Stimulated activated CD8-positive, alpha-beta memory T cell treated with anti-CD3 and anti-CD28 coated beads, Interleukin-4, amount 100 ng/mL, for 4 hours (primary cell): Measurements from ENCODE around the gene ZNRF1.
"Not testable (repeated sequence)": the region's sequence is repeated elsewhere in the genome, so short reads cannot be mapped to it uniquely, and the experiment has no call there.

ENCODE experiments used
- DNase-seq, 2 donors: peaks; one replicate each; pipeline ENCODE4 v3.0.0-alpha.2; 2020; ENCODE audit warnings: low read depth in 2 of 2, low spot score in 1 of 2

Gene ZNRF1

DNA sequence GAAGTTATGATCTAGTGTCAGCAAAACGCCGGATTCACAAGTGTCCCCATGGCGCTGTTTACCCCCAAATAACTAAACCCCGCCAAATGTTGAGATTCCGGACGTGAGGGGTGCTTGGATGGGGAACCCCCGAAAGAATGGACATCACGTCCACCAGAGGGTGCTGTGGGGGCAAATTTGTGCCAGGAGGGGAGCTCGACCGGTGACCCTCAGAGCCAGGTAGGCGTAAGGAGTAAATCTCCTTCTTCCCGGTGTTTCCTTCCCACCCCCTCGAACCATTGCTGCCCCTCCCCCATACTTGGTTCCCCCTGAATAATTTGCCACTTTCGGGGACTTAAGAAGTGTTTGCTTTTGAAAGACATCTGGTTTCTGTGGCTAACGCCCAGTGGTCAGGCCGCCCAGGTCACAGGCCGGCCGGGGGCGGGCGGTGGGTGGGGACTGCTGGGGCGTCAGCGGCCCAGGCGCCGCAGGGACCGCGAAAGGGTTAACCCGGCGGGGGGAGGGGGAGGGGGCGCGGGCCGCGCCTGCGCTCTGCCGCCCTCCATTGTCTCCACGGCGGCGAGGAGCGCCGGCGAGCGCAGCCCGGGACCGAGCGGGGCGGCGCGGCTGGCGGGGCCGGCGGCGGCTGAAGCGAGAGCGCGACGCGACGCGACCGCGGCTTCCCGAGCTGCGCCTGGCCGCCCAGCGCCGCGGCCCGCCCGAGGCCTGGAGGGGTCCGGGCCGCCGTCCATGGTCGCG is at the start of gene ZNRF1:
Gene ZNRF1, plus strand, starts transcription at position 544 of the 738 bp plus-strand sequence. CDS start 648 bp downstream, outside the sequence.
- DNase-seq: peak; percentile 54 to 64

DNA sequence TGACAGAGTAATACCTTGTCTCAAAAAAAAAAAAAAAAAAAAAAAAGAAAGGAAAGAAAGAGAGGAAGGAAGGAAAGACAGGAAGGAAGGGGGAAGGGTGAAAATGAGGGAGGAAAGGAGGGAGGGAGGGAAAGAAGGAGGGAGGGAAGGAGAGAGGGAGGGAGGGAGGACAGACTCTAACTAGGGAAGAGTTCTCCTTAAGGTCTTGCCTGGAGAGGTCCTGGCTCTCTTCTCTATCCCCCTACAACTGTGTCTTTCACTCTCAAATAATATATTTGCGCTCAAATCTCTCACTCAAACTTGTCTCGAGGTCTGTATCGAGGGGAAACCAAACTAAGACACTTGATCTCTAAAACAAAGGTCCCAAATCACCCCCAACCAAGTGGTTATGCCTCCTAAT is 49.5 kb upstream of the ZNRF1 start:
- DNase-seq: no peak

DNA sequence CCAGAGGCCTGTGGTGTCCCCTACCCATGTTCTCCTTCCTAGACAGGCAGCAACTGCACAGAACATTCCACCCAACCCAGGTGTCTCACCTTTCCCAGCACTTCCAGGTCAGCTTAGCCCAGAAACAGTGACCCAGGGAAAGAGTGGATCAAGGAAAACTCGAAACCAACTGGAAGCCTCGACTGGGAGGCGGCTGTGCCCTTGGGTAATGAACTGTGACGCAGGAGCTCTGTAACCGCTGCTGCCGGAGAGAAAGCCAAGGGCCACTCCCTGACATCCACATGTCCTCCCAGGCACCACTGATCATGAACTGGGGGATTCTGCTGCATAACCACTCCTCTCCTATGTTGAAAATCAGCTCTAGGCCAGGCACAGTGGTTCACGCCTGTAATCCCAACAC is 48.3 kb upstream of the ZNRF1 start:
- DNase-seq: no peak

DNA sequence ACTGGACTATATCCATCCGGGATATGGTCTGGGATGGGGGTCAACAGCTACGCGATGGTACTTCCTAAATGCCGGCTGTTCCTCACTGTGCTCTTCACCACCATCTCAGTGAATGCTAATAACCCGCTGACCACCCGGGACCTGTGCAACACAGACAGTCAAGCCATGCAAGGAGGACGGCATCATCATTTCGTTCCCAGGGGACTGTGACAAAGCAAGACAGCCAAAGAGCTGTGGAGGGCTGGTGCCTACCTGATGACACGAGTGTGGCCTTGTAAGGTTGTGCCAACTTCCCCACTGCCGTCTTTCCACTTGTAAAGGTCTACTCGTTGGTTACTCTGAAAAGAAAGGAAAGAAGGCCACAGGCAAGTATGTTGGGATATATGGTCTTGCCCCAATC is 47.6 kb upstream of the ZNRF1 start:
- DNase-seq: no peak

DNA sequence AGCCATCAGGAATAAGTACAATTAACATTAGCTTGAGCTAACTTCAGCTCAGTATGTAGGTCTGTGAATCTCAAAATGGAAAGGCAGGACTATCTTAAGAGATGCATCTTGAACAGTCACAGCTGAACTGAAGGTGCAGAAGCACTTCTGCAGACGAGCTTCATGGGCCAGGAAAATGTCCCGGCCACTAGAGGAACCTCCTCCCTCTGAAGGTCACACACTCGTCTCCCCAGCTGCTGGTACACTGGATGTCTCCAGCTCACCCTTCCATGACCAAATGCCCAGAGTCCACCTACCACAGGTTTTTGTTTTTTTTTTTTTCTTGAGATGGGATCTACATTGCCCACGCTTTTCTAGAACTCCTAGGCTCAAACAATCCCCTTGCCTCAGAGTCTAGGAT is 47.1 kb upstream of the ZNRF1 start:
- DNase-seq: no peak

DNA sequence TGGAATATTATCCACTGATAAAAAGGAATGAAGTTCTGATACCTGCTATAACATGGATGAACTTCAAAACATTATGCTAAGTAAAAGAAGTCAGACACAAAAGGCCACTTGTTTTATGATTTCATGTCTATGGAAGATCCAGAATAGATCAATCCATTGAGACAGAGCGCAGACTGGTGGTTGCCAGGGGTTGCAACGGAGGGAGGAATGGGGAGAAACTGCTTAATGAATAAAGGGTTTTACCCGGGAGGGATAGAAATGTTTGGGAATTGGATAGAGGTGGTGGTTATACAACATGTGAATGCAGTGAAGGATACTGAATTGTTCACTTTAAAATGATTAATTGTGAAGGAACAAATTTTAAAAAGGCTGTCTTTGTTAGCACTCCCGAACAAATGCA is 44.1 kb upstream of the ZNRF1 start:
- no peak for DNase-seq

DNA sequence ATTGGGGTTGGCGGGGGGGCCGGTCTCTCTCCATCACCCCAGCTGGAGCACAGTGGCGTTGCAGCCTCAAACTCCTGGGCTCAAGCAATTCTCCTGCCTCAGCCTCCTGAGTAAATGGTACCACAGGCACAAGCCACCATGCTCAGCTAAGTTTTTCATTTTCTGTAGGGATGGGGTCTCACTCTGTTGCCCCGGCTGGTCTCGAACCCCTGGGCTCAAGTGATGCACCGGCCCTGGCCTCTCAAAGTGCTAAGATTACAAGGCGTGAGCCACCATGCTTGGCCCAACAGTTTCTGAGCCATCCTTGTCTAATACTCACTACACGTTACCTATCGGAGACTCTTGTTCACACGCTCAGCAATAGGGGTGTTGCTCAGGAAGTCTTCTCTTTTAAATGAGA is 25.5 kb upstream of the ZNRF1 start:
- DNase-seq: no peak

DNA sequence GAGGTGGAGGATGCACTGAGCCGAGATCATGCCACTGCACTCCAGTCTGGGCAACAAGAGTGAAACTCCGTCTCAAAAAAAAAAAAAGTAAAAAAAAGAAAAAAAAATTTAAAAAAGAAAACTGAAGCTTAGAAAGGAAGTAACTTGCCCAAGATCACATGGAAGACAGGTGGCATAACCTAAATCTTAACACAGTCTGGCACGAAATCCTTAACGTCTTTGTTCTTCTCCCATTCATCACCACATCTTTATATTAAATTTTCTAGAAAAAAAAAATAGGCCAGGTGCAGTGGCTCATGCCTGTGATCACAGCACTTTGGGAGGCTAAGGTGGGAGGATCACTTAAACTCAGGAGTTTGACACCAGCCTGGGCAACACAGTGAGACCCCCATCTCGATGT is 23.2 kb upstream of the ZNRF1 start:
- no peak for DNase-seq

DNA sequence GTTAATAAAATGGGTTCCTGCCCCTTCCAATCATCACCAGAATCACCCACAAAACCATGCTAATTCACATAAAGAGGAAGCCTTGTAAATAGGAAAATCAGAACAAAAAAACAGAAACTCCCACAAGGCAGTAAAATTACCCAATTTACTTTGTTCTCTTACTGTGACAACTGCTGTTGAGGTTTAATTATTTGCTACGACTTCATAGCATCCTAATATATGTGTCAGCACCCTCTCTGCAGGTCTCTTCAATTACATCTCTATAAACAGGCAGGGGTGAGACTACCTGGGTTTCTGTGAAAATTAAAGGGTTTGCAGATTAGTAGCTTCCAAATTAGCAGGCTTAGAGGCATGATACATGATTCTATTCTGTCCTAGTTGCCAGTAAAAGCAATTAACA is 16.6 kb upstream of the ZNRF1 start:
- no peak for DNase-seq

DNA sequence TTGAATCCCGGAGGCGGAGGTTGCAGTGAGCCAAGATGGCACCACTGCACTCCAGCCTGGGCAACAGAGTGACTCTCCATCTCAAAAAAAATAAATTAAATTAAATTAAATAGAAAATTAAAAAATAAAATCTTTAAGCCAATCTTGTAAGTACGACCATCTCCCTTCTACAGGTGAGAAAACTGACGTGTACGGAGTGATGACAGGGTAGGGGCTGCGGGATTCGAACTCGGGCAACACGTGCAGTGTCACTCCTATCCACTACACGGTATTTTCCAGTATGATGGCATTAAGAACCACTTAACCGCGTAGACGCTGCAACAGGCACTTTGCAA is 14.7 kb upstream of the ZNRF1 start:
- DNase-seq: no peak

DNA sequence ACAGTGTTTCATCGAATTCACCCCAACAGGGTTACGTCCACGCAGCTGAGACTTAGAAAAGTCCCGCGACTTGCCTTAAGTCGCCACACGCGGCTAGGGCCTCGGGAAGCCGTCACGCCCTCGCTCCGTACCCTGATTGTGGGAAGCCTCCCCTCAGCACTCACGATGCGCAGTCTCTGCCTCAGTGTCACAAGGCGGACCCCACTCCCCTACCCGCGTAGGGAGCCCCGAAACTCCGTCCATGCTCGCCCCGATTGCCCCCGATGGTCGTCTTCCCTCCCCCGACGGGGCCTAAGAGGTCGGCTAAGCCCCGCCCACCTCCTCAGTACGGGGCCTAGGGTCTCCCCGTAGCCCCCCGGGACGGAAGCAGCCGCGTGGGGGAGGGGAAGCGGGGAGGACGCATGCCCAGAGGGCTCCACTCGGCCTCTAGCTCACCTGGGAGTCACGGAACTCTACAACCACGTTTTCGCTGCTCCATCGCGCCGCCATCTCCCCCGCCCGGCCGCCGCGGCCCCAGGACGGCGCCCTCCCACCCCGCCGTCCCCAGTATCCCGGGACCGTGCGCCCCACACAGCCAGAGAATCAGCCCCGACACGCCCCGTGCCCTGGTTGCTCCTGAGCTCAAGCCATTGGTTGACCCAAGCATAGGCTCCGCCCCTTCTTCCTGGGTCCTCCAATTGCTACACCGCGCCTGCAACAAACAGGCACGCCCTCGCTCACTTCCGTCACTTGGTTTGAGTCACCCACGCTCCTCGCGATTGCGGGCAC is 14.1 kb upstream of the ZNRF1 start, which contains the start of gene WDR59:
Gene WDR59, minus strand, starts transcription at position 595 of the 768 bp plus-strand sequence. Its CDS starts 106 bp downstream, at position 489.
- peak; percentile 95 to 98 for DNase-seq

DNA sequence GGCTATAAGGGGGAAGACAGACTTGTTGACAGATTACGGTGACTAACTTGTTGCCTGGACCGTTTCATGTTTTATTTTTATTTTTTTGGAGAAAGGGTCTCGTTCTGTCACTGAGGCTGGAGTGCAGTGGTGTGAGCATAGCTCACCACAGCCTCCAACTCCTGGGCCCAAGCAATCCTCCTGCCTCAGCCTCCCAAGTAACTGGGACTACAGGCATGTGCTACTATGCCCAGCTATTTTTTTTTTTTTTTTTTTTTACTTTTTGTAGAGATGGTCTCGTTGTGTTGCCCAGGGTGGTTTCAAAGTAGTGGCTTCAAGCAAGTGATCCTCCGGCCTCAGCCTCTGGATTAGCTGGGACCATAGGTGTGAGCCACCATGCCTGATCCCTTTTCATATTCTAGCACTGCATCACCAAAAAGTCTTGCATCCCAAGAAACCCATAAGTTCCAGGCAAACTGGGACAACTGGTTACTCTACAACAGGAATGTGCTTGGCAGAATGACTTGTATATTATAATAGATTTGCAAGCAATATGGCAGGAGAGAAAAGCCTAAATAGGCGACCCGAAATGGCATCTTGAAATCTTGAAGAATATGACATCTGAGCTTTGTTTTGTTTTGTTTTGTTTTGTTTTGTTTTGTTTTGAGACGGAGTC is 11.7 kb upstream of the ZNRF1 start:
- DNase-seq: no peak

DNA sequence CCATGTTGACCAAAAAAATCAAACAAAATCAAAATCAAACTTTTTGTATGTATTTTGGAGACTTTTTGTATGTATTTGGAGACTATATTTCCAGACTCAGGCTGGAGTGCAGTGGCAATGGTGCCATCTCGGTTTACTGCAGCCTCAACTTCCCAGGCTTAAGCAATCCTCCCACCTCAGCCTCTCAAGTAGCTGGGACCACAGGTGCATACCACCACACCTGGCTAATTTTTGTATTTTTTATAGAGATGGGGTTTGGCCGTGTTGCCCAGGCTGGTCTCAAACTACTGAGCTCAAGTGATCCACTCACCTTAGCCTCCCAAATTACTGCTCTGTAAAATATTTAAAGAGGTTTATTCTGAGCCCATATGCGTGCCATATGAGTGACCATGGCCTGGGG is 9.0 kb upstream of the ZNRF1 start:
- not testable (repeated sequence) for DNase-seq

DNA sequence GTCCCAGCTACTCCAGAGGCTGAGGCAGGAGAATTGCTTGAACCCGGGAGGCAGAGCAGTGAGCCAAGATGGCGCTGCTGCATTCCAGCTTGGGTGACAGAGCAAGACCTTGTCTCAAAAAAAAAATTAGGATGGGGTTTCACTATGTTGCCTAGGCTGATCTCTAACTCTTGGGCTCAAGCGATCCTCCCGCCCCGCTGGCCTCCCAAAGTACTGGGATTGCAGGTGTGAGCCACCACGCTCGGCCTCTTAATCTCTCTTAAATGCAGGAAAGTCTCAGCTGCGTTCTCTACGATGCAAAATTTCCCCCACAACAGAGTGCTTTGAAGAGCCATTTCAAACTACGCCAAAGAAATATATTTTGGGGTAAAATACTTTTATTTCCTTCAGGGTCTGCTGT is 8.0 kb upstream of the ZNRF1 start:
- no peak for DNase-seq

DNA sequence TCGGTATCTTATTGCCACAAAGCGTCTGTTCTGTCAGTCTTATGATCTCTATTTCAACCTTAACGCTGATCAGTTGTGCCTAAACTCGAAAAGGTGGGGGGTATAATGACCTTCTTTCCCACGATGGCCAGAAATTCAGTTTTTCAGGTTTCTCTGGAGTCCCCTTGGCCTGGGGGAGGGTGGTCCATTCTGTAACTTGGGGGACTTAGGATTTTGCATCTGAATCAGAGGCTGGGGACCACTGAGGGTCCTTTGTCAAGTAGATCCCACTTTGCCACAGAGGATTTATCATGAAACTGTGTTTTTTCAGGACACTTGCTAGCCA is 7.6 kb upstream of the ZNRF1 start:
- no peak for DNase-seq

DNA sequence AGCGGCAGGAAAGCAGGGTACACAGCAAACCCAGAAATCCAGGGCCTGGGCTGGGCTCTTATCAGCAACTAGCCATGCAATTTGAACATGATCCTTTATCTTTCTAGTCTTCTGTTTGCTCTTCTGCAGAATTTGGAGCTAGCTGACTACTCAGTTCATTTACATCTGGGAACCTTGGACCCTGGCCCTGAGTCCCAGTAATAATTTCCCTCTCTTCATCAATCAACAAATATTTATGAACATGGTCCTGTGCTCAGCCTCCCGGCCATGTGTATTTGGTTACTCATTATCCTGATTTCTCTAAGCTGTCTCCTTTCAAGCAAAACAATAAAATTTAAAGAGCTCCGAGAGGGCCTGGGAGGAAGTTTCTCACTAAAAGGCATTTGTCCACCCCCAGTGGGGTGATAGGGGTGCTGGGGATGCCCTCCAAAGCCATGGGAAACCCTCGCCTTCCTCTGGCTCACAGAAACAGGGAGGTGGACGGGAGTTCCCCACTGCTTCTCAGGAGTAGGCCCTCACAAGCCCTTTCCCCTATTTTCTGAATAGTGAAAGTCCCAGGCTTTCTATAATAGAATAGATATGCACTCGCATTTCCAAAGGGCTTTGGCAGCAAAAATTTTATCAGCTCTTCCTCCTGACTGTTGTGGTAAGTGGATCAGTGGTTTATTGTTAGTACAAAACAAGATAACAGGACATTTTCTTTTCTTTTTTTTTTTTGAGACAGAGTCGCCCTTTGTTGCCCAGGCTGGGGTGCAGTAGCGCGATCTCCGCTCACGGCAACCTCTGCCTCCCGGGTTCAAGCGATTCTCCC is 7.0 kb upstream of the ZNRF1 start:
- DNase-seq: no peak

DNA sequence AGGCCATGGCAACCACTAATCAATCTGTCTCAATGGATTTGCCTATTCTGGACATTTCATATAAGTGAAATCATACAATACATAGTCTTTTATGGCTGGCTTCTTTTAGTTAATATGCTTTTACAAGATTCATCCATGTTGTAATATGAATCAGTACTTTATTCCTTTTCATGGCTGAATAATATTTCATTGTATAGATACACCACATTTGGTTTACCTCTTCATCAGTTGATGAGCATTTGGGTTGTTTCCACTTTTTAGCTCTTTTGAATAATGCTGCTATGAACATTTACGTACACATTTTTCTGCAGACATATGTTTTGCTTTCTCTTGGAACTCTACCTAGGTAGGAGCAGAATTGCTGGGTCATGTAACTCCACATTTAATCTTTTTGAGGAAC is 2.8 kb upstream of the ZNRF1 start:
- no peak for DNase-seq

DNA sequence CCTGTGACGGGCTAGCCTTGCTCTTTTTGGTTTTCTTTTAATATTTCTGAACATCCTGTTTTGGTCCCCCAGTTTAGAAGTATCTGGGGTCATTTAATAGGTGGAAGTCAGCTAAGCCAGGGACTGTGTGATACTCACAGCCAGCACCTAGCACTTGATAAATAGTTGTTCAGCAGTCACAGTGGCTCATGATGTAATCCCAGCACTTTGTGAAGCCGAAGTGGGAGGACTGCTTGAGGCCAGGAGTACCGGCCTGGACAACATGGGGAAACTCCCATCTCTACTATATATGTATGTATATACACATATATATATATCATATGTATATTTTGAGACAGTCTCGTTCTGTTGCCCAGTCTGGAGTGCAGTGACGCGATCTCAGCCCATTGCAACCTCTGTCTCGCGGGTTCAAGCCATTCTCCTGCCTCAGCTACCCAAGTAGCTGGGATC is 1.8 kb upstream of the ZNRF1 start:
- no peak for DNase-seq

DNA sequence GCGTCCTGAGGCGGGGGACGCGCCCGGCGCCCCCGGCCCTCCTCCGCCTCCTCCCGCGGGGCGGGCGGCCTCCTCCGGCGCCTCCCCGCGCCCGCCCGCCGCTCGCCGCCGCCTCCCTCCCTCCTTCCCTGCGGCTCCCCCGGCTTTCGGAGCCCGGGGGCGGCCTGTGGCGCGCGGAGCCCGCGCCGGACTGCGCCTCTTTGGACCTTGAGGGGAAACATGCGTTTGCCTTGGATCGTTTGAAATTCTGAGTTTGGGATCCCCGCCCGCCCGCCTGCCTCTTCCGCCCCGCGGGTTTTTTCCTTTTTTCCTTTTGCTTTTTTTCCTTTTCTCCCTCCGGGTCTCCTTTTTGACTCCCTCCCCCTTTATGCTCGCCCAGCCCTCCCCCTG is 390 bp downstream of the ZNRF1 start:
- no peak for DNase-seq

DNA sequence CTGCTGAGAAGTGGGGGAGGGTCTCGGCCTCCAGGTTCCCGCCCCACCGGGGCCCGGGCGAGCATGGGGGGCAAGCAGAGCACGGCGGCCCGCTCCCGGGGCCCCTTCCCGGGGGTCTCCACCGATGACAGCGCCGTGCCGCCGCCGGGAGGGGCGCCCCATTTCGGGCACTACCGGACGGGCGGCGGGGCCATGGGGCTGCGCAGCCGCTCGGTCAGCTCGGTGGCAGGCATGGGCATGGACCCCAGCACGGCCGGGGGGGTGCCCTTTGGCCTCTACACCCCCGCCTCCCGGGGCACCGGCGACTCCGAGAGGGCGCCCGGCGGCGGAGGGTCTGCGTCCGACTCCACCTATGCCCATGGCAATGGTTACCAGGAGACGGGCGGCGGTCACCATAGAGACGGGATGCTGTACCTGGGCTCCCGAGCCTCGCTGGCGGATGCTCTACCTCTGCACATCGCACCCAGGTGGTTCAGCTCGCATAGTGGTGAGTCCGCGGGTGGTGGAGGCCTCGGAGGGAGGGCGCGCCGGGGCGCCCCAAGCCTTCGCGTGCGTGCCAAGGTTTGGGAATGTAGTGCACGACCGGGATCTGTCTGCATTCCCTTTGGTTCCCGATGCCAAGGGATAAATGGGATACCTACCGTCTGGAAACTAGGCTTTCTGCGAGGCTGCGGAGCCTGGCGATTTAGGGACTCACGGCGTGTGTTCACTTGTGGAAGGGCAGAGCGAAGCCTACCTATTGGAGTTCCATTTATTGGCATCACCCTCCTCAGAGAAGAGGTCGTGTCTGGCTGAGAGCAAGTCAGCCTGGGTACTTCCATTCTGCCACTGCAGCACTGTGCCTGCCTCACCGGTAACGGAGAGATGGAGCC is 1.0 kb downstream of the ZNRF1 start:
- peak in 1 of 2 donors; percentile 18 for DNase-seq
